ENCODE measurements around the gene BCL2L12. TPM values are rescaled to one million over a fixed set of nuclear protein-coding genes. Genes with fewer than 3 reads are reported as not detected.

Gene BCL2L12
- total and polyA plus RNA-seq, 2 donors (not counting 3 experiments of a cell fraction or from before 2014, with no cell fraction given), result 49.8 to 58.5 TPM

- Histone ChIP-seq H3K9me1 (replicated peaks; ENCODE audit: control insufficient read depth, extremely low read depth, insufficient read depth, low read length) (no peaks in the 10 kb centered on the region), H3K27me3 (ENCODE audit: control insufficient read depth in 2 of 2, insufficient read depth in 2 of 2, low read length in 2 of 2) (no peaks in the 10 kb centered on the region), H3K4me1 (ENCODE audit: control insufficient read depth, extremely low read depth, insufficient read depth, low read length) (peaks cover 10% of the 10 kb centered on the region), H3K27ac (ENCODE audit: insufficient read depth, low read depth, low read length) (no peak overlapping the region), H3K36me3 (ENCODE audit: control insufficient read depth in 2 of 2, extremely low read depth in 1 of 2, insufficient read depth in 2 of 2, low read length in 2 of 2) (no peaks in the 10 kb centered on the region), H3K9me3 (replicated peaks; ENCODE audit: control insufficient read depth, insufficient read depth, low read length) (no peaks in the 10 kb centered on the region), H3K9ac (replicated peaks; ENCODE audit: extremely low read depth, insufficient read depth, low read length) (no peak overlapping the region), H3K79me2 (ENCODE audit: control insufficient read depth, insufficient read depth, low read length) (peaks cover 17% of the 10 kb centered on the region), H4K20me1 (replicated peaks; ENCODE audit: control insufficient read depth, extremely low read depth, insufficient read depth, low read length) (no peaks in the 10 kb centered on the region), H3K4me2 (ENCODE audit: insufficient read depth, low read length) (no peak overlapping the region), H3K4me3 (replicated peaks in 1 of 3; ENCODE audit: insufficient read depth in 1 of 3, low read depth in 1 of 3, low read length in 3 of 3) (no peak overlapping the region), H2AFZ (ENCODE audit: low read depth, low read length) (no peak overlapping the region)
- no peak for FAIRE-seq
- POLR2A ChIA-PET, result no interaction called here
- DNase-seq (ENCODE audit: low read depth, low spot score), result no peak
- CTCF ChIA-PET, result interaction anchor here (0.7 to 0.9 kb wide), 2 partner anchors 12 to 95 kb away, joined by 3 read pairs; no protein-coding TSS in a partner anchor
- BruUV-seq (replicated peaks), result no TSS peak
- no peak for TF ChIP-seq GATA2 (IDR thresholded peaks at IDR 0.05; ENCODE audit: insufficient read depth, insufficient read length, low read depth, low read length)
- TF ChIP-seq POLR2A (IDR thresholded peaks at IDR 0.05; ENCODE audit: low read depth, low read length), result no peak
- no peak for TF ChIP-seq MAX (IDR thresholded peaks at IDR 0.05; ENCODE audit: insufficient read depth, insufficient read length)
- TF ChIP-seq POLR2AphosphoS5 (IDR thresholded peaks at IDR 0.05; ENCODE audit: insufficient read depth, low read depth, low read length), result no peak
- TF ChIP-seq MYC (IDR thresholded peaks at IDR 0.05; ENCODE audit: low read depth, low read length), result no peak
- TF ChIP-seq FOS (IDR thresholded peaks at IDR 0.05; ENCODE audit: borderline replicate concordance, insufficient read depth, low read length), result no peak
- TF ChIP-seq JUN (IDR thresholded peaks at IDR 0.05; ENCODE audit: borderline replicate concordance, insufficient read depth, insufficient read length, low read depth), result no peak
- no peak for TF ChIP-seq CTCF (IDR thresholded peaks at IDR 0.05; ENCODE audit: extremely low read depth in 1 of 2, insufficient read depth in 1 of 2, low read depth in 1 of 2, low read length in 2 of 2)
- TF ChIP-seq EZH2 (IDR thresholded peaks at IDR 0.05; ENCODE audit: borderline replicate concordance, low read depth, low read length, severe bottlenecking), result no peak
- intact Hi-C loops (cut with micrococcal nuclease) (no loop called here), dilution Hi-C loops (cut with MboI; ENCODE audit: extremely low pct_ligation_motif_present, low sequenced_read_pairs) (no loop called here)
These were observed 3.8 kb downstream of the BCL2L12 start for GRCh38 chr19:49669516-49669915.

Measured in endothelial cell of umbilical vein (primary cell).